NCI-H146 (cell line): ENCODE data around the gene STK25.
"Not testable (repeated sequence)": the region's sequence is repeated elsewhere in the genome, so short reads cannot be mapped to it uniquely, and the experiment has no call there.

ENCODE experiments used
- DNase-seq: peaks from one replicate; lab custom pipeline; 2025; lab: John Stamatoyannopoulos, UW

The STK25 gene

DNA sequence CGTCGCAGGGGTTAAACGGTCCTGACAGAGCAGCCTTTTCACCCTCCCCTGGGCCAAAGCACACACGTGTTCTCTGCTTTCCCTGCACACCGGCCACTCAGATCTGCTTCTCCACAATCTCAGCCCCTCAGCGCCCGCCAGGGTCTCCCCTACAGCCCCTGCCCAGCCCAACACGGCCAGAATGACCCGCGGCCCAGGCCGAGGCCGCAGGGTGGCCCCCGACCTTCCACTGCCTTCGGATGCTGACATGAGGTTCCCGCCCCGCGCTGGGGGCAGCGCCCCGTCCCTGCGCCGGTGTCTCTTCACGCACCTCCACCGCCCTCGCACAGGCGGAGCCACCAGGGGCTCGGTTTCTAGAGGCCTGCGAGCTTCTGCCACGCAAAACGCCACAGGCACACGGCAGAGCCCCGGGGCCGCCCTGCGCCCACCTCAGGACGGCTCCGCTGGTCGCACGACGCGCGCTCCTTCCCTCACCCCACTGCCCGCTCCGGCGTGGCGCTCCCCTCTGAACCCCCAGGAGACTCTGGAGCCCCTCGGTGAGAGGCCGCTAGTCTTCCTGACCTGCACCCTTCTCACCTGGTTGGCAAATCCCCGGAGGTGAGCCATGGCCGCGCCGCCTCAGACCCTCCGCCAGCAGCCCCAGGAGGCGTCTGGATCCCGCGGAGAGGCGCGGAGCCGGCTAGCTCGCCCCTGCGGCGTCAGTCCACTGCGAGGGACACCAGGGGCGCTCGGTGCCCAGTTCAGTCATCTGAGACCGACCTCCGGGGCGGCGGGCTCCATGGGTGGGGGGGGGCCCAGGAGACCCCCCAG, 749 bp downstream of the STK25 start:
- peak; percentile 69 for DNase-seq

DNA sequence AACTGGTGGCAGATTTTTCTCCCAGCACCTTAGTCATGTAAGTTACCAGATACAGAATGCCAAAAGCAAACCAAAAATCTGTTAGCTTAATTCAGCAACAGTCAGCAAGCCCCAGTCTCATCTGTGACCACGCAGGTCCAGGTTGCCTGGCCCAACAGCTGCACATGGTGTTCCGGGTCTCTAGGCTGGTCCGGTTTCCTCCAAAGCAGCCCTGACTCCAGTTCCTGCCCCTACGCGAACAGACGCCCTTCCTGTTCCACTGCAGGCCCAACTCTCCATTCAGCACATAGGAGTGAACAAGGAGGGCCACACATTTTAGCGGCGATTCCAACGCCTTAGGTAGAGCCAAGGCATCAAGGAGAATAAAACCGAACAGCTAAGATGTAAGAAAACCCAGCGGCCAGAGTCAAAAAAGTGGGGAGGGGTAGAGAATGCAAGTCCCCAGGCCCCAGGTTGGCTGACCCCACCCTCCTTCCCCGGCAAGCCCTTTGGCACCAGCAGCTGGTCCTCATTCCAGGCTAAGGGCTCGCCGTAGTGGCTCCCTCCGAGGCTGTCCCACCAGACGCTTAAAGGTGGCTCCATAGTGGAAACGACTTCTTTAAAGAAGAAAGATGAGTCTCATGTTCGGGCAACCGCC, 1.5 kb downstream of the STK25 start:
- no peak for DNase-seq

DNA sequence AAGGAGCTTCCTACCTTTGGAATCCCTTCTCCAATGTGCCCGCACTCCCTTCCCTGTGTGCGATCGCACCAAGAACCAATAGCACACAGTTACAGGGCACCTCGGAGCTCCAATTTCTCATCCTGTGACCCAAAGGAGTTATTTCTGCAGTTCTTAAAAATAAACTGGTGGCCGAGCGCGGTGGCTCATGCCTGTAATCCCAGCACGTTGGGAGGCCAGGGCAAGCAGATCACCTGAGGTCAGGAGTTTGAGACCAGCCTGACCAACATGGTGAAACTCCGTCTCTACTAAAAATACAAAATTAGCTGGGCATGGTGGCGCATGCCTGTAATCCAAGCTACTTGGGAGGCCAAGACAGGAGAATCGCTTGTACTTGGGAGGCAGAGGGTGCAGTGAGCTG, 2.1 kb downstream of the STK25 start:
- not testable (repeated sequence) for DNase-seq

DNA sequence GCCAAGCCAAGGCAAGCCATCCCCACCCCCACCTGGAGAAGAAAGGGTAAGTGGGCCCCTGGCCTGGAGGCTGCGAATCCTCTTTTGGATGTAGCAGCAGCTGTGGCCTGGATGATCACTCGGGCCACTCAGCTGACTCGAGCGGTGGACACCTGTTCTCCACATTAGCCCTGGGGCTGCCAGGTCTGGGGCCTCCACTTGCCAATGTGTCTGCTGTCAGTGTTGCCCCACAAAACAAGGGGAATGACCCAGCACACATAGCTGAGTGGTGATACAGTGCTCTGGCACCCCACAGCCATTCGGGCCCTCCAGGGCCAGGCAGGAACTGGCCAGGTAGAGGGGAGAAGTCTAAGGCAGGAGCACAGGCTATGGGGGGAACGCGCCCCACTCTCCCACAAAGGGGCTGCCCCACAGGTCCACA, 2.6 kb downstream of the STK25 start:
- DNase-seq = no peak

DNA sequence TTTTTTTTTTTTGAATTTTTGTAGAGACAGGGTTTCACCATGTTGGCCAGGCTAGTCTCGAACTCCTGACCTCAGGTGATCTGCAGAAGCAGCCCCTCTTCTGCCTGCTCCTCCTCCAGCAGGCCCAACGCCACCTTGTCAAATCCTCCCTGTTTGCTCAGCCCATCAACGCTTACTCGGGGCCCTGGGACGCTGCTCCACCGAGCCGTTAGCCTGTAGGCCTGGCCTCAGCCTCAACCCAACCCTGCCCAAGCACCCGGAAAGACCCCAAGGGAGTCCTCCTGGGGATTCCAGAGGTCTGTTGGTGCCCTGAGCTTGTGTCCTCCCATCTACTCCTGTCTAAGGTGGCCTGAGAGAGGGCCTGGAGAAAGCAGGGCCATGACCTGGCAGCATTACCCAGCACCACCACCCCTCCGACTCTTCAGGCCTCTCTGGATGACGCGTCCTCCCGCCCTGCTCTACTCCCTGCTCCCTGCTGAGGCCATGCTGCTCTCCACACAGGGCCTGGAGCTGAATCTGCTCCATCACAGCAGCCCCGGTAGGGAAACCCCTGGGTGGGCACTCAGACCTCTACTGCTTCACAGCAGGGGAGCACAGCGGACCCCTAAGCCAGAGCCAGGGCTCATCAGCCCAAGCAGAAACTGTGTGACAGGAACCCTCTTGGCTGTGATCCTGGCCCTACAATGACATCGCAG, 3.2 kb downstream of the STK25 start:
- no peak for DNase-seq

DNA sequence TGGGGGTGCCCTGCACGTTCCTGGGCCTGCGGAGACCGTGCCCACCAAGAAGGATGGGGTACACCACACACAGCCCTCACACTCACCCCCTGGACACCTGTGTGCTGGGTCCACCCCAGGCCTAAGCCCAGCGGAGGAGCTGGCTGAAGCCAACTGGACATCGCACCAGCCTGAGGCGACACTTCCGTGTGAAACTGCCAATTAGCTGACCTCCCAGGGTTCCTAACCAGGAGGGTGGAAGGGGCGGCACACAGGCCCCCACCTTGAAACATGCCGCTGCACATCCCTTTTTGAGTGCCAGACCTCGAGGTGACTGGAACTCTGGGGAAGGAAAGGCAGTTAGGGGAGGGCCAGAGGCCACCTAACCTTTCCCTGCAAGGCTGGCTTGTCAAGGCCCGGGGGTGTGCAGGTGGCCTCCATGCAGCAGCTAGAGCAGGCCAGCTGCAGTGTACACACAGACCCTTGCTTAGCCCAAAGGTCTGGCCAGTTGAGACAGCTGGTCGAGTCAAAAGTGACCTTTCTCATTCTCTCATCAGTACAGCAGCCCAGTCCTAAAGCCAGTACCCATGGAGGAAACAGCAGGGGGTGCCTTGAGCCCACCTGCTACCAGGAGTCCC, 4.5 kb downstream of the STK25 start:
- peak; percentile 15 for DNase-seq

DNA sequence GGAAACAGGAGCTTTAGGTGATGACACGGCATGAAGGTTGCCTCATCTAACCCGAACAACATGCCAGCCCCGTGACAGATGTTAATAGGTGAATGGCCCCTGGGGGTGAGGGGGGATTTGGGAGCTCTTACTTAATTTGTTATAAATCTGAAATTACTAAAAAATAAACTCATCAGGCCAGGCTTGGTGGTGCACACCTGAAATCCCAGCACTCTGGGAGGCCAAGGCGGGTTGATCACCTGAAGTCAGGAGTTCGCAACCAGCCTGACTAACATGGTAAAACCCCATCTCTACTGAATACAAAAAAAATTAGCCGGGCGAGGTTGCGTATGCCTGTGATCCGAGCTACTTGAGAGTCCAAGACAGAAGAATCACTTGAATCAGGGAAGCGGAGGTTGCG, 6.1 kb downstream of the STK25 start:
- DNase-seq = no peak

DNA sequence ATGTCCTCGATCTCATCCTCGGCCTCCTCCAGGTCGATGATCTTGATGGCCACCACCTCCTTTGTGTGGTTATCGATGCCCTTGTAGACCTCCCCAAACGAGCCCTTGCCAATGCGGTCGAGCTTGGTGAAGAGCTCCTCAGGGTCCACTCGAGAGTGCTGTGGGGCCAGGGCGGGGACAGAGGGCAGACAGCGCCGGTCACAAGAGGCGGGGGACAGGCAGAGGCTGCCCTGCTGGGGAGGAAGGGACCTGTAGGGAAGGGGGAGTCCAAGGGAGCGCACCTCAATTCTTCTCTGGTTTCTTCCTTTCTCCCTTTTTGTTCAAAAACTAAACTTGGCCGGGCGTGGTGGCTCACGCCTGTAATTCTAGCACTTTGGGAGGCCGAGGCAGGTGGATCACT, 6.8 kb downstream of the STK25 start:
- no peak for DNase-seq

DNA sequence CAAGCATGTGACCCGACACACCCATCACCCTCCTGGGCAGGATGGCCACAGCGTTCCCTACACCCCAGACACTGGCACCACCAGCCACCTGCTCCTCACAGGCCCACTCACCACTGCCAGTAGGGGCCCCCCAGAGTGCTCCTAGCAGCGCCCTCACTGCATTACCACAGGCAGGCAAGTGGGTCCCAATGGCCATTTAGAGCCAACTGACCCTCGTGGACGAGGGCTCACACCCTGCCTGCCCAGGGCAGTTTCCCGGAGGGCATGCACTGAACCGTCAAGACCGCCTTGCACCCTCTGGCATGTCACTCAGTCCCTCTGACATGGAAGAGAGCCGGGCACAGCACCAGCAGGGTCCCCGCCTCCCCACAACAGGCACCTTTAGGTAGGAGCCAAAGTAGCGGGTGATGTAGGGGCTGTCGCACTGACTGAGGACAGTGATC, 7.3 kb downstream of the STK25 start:
- no peak for DNase-seq

DNA sequence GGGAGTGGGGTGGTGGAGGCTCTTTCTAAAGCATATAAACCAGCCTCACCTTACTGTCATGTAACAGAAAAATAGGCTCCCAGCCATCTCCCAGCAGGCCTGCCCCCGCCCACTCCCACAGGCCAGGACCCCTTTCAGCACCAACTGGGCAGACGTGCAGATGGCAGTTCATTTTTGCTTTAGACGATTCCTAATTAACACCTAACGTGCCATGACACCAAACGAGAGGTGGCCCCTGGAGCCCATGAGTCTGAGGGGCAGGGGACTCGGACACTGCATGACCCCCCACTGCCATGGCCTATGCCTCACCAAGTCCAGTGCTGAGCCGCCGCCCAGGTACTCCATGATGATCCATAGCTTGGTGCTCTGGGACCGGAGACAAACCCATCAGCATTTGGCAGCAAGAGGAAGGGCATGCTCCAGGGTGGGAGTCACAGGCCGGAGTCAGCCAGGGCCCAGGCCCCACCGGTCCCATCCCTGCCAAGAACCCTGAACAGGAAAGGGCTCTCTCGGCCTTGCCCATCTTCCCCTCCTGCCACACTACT, 7.9 kb downstream of the STK25 start:
- no peak for DNase-seq

DNA sequence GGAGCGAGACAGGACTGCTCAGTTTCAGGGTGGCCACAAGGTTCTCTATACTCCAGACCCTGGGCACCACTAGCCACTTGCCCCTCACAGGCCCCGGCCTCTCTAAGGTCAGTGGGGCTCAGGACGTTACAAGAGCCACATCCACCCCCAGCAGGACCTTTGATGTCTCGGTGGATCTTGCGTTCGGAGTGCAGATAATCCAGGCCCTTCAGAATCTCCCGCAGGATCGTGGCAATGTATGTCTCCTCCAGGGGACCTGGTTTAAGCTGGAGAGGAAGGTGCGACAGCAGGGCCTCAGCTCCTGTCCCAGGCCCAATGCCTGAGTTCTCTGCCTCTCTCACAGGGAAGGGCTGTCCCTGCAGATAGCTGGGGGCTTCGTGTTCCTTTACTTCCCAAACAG, 8.4 kb downstream of the STK25 start:
- DNase-seq = no peak

DNA sequence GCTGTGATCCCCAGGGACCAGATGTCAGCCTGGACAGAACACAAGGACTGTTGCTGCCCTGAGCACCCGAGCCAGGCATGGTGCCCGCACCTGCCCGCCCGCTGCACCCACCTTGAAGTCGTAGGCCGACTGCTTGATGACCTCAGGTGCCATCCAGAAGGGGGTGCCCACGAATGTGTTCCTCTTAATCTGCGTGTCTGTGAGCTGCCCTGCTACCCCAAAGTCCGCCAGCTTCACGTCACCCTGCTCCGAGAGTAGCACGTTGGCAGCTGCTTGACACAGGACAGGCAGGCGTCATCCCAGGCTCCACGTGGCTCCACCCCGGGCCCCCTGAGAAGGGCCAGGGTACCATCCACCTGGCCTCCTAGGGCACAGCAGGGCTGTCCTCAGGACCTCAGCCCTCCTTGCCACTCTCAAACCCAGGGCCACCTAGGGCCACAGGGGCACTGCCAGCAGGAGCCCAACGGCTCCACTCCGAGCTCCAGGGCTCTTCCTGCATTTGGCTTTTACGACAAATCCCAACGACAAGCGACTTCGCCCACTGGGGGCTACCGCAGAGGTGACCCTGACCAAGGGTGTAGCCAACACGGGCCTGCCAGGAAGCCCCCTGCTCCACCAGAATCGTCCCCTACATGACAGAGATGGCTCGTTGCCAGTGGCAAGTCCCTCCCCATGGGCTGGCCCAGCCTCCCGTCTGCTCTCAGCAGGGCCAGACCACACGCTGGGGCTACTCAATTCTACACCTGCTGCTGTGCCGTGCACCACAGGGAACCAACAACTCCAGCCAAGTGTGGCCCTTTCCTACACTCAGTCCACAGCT, 9.0 kb downstream of the STK25 start:
- peak; percentile 89 for DNase-seq

DNA sequence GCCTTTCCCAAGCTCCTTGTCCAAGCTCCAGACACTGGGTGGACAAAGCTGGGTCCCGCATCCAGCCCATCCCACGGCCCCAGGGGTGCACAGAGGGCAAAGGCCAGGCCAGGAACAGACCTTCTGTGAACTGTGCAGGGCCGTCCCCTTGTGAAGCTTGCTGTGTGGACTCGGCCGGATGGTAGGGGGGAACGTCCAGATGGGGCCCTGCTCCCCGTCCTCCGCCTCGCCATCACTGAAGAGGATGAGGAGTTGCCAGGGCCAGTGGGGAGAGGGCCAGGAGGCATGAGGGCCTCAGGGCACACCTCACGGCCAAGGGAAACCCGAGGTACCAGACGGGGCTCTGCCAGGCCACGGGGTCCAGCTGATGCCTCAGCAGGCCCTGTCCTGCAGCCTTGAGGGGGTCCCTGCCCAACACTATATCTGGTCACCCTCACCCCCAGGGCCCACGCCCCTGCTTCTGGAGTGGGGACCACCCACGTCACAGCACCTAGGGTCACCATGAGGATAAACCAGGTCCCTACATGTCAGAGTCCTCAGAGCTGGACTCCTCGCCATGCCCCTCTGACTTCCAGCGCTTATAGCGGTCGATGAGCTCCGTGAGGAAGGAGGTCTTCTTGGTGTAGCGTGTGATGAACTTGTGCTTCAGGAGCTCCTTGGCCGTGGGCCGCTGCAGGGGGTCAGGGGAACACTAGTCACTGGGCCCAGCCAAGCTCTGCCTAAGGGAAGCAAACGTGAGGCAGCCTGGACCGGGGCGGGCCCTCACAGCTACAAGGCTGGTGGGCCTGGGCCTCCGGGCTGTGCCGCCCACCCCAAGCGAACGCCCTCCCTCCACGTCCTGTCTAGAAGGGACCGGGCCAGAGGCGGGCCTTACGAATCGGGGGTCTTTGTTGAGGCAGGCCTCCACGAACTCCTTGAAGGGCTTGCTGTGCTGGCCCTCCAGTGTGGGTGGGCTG, 10.0 kb downstream of the STK25 start:
- DNase-seq = no peak

DNA sequence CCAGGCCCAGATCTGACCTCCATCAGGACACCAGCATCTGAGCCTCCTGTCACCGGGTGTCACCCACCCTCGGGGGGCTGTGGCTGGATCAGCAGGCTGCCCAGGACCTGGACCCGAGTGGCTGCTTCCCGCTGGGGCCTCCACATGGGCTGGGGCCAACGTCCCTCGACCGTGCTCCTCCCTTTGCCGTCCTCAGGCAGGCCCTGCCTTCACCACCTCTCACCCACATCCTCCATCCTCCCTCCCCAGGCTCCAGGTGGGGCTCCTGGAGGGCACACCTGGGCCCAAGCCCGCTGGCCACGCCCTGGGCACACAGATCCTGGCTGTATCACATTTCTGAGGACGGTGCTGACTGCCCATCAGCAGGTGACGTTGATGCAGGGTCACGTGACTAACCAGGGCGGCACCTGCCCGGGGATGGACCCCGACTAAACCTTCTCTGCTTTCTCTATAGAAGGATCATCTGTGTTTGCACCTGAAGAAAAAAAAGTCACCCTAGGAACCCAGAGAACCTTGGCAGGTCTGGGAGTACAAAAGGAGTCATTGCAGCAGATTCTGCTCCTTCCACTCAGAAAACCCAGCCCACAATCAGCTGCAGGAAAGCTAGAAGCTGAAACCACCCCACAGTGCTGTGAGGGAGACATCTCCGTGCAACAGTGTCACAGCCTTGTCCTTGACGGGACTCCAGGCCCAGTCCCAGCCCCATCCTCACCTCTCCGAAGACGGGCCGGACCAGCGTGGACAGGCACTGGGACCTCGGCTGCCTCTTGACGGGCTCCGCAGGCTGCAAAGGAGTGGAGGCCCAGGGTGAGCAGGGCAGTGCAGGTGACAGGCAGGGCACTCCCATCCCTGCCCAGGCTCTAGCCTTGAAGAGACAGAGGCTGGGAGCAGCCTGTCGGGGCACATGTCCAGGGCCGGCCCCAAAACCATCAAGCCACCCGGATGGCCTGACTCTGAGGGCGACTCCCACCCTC, 11.2 kb downstream of the STK25 start:
- DNase-seq = peak; percentile 66

DNA sequence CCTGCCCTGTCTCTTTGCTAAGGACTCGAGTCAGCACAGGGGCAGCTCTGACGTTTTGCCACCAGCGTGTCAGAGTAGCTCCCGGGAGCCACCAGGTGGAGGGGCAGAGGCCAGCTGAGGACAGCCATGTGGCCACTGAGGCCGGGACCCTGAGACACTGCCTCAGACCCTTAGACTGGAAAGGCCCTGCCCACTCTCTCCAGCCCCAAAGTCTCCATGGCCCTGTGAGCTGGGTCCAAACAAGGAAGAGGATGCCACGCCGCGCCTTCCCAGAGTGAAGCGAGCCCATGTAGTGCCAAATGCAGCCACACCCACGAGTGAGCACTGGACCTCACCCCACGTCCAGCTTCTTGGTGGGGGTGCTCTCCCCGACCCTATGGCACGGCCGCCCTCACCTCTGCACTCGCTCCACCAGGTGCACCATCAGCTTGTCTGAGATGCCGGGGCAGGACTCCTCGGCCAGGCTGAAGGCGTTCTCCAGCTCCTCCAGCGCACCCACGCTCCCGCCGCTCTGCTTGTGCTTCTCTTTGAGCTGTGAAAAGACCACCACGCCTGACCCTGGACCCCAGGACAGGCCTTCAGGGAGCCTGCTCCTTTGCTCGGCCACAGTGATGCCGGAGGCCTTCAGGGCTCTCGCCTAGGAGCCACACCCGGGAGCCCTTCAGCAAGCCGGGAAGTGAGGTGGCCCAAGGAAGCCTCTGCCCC, 12.2 kb downstream of the STK25 start:
- DNase-seq = no peak

DNA sequence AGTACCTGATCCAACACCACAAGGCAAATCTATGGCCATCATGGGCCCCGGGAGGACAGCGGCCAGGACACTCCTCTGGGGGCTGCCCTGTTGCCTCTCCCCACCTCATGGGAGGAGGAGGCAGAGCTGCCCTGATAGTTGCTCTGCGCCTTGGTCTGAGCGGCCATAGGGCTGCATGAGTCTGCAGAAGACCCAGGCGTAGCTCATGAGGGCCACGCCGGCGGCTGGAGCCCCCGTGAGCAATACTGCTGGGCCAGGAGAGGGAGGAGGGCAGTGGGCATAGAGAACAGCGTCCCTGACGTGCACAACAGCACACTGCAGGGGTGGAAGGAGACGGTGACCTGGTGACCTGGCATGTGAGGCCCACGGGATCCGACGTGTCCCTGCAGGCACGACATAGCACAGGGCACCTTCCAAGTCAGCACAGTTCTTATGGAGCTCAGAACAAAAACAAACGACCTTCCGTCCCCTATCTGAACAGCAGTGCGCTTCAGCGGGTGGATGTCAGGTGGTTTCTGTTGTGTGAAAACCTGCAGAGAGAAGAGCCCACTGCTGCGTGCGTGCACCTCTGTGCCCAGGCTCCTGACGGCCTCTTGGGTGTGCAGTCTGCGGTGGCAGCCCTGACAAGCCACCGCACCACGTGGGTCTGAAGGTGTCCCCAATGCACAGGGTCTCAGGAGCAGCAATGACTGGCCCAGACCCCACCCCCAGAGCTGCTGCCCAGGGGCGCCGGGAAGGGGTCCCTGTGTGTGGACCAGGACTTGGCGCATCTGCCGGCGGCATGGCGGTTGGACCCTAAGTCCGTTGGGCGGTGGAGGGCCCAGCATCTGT, 13.0 kb downstream of the STK25 start:
- no peak for DNase-seq

DNA sequence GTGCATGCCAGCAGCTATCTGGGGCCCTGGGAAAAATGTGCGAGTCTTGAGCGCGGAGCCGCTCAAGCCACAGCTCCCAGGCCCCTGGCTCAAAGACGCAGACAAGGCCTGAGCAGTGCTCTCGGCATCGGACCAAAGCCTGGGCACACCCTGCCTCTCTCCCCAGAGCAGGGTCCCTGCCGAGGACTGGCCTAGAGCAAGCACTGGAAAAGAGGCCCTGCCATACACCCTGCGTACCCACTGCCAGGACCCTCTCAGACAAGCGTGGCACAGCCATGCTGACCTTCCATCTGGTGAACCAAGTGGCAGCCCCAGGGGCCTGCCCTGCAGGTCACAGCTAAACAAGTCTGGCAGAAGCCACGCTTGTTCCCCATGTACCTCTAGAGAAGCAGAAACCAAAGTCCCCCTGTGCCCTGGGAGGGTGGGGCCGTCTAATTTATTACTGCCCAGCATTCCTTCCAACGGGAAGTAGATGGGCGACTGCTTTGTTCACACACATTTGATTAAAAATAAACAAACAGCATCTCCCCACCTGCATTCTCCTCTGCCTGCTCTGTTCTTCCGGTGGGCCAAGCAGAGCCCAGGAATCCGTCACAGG, 14.0 kb downstream of the STK25 start:
- no peak for DNase-seq
